ENCODE data around the gene SHISAL1.

Gene SHISAL1

GRCh38 chr22:44225091-44225689 lies 87.6 kb downstream of the SHISAL1 start:
- no peak for DNase-seq

GRCh38 chr22:44224166-44224565 lies 88.6 kb downstream of the SHISAL1 start:
- no peak for DNase-seq

DNA sequence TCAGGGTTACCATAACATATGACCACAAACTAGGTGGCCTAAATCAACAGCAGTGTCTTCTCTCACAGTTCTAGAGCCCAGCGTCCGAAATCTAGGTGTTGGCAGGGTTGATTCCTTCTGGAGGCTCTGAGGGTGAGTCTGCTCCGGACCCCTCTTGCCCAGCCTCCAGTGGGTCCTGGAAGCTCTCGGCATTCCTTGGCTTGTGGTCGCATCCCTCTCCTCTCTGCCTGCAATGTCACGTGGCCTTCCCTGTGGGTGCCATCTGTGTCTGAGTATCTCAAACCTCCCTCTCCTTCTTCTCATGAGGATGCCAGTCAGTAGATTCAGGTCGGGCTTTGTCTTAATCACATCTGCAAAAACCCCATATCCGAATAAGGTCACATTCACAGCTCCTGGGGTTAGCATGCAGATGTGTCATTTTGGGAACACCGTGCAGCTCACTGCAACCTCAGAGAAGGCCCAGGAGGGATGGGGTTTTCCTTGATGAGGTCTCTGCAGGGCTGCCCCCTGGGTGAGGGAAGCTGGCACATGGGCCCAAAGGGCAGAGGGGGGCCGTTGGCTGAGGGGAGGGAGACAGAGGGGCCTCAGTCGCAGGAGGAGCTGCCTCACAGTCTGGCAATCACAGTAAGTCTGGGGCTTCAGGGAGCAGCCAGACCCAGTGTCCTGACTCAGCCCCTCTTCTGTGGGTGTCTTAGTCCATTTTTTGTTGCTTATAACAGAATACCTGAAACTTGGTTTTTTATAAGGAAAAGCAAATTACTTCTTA lies 90.9 kb downstream of the SHISAL1 start:
- no peak for DNase-seq

- no peak for DNase-seq
Observed at GRCh38 chr22:44220727-44221680, 91.7 kb downstream of the SHISAL1 start.

- DNase-seq = no peak
Observed at GRCh38 chr22:44219101-44219870, 93.5 kb downstream of the SHISAL1 start.

GRCh38 chr22:44218071-44218470 lies 94.7 kb downstream of the SHISAL1 start:
- no peak for DNase-seq

GRCh38 chr22:44217346-44217745 lies 95.4 kb downstream of the SHISAL1 start:
- DNase-seq = no peak

GRCh38 chr22:44215287-44215686 lies 97.5 kb downstream of the SHISAL1 start:
- no peak for DNase-seq

GRCh38 chr22:44214764-44215163 lies 98.0 kb downstream of the SHISAL1 start:
- no peak for DNase-seq

- no peak for DNase-seq
Observed at GRCh38 chr22:44214187-44214586, 98.6 kb downstream of the SHISAL1 start.

DNA sequence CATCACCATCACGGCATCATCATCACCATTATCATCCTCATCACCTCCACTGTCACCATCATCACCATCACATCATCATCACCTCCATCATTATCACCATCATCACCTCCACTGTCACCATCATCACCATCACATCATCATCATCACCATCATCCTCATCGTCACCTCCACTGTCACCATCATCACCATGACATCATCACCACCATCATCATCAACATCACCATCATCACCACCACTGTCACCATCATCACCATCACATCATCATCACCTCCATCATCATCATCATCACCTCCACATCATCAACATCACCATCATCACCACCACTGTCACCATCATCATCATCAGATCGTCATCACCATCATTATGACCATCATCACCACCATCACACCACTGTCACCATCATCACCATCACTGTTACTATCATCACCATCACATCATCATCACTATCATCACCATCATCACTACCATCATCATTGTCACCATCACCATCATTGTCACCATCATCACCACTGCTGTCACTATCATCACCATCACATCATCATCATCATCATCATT lies 99.2 kb downstream of the SHISAL1 start:
- DNase-seq = no peak

GRCh38 chr22:44212936-44213335 lies 99.8 kb downstream of the SHISAL1 start:
- DNase-seq = no peak

- no peak for DNase-seq
Observed at GRCh38 chr22:44211946-44212930, 100.5 kb downstream of the SHISAL1 start.

GRCh38 chr22:44211256-44211945 lies 101.3 kb downstream of the SHISAL1 start:
- no peak for DNase-seq

GRCh38 chr22:44210722-44211121 lies 102.0 kb downstream of the SHISAL1 start:
- DNase-seq = no peak

- no peak for DNase-seq
Observed at GRCh38 chr22:44209343-44209742, 103.4 kb downstream of the SHISAL1 start.

GRCh38 chr22:44207981-44208317 lies 104.8 kb downstream of the SHISAL1 start:
- DNase-seq = no peak

GRCh38 chr22:44207173-44207980 lies 105.4 kb downstream of the SHISAL1 start:
- DNase-seq = no peak

- no peak for DNase-seq
Observed at GRCh38 chr22:44206696-44207095, 106.1 kb downstream of the SHISAL1 start.

GRCh38 chr22:44206330-44206645 lies 106.5 kb downstream of the SHISAL1 start:
- no peak for DNase-seq
